HG03342 (cell line): ENCODE measurements around the gene GSS.

Experiments
- ATAC-seq: cut with Tn5 transposase; IDR thresholded peaks from one replicate; pipeline ENCODE4 v1.9.1; 2021; ENCODE audit warnings: mild to moderate bottlenecking, moderate library complexity; ENCODE audit not compliant: unreplicated experiment

Gene GSS

DNA sequence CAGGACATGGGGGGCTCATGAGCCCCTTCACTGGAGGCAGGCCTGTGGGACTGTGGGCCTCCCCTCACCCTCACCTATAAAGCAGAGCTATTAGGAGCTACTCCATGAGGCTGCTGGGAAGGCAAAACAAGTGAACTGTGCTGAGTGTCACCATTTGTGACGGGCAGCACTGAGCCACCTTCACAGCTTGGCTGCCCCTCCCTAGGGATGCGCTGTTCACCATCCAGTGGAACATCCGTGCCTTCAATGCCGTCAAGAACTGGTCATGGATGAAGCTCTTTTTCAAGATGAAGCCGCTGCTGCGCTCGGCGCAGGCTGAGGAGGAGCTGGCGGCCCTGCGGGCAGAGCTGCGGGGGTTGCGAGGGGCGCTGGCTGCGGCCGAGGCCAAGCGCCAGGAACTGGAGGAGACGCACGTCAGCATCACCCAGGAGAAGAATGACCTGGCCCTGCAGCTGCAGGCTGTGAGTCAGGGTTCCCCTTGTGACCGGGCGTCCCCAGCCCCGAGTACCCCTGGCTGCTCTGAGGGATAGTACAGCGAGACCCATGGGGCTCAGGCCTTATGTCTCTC is 38.4 kb upstream of the GSS start:
- ATAC-seq, result no peak

DNA sequence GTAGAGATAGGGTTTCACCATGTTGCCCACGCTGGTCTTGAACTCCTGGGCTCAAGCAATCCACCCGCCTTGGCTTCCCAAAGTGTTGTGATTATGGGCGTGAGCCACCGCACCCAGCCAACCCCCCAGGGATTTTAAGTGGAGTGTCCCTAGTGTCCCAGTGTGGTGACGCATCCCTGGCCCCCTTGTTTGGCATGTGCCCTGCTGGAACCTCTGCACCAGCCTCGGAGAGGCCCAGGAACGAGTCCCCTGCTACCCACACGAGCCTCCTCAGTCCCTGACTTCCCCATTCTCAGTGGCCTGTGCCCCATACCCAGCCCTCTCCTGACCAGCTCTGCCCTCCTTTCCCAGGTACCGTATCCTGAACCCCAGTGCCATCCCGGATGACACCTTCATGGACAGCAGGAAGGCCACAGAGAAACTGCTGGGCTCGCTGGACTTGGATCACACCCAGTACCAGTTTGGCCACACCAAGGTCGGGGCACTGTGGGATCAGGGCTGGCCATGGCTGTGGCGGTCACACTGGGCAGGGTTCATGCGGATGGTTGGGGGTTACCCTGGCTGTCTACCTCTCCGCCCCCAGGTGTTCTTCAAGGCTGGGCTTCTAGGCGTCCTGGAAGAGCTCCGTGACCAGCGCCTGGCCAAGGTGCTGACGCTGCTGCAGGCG is 37.3 kb upstream of the GSS start:
- no peak for ATAC-seq

DNA sequence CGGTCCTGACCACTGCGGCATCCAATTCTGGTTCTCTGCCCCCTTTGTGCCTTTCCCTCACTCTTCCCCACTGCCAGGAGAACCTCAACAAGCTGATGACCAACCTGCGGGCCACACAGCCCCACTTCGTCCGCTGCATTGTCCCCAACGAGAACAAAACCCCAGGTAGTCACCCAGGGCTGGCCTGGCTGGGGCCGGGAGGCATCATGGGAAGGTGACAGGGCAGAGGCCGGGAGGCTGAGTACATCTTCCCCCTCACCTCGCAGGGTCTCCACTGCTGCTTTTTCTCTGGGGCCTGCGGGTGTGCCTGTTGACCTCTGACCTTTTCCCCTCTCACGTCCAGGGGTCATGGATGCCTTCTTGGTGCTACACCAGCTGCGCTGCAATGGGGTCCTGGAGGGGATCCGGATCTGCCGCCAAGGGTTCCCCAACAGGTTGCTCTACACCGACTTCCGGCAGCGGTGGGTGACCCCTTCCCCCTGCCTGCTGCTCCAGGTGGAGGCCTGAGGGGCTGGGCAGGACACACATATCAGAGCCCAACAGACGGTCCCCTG is 35.1 kb upstream of the GSS start:
- no peak for ATAC-seq

DNA sequence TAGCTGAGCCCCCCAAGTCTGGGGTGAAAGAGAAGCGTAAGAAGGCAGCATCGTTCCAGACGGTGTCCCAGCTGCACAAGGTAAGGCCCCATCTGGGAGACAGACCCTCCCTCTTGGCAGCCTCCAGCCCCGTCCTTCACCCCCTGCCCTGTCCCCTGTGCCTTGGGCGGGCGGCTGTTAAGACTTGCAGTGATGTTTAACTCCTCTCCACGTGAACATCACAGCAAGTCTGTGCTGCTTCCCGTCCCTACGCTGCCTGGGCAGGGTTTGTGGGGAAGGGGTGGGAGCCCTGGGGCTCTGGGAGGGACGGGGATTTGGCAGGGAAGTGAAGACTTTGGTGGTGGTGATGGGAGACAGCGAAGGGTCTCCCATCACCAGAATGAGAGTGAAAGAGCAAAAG is 34.6 kb upstream of the GSS start:
- no peak for ATAC-seq

DNA sequence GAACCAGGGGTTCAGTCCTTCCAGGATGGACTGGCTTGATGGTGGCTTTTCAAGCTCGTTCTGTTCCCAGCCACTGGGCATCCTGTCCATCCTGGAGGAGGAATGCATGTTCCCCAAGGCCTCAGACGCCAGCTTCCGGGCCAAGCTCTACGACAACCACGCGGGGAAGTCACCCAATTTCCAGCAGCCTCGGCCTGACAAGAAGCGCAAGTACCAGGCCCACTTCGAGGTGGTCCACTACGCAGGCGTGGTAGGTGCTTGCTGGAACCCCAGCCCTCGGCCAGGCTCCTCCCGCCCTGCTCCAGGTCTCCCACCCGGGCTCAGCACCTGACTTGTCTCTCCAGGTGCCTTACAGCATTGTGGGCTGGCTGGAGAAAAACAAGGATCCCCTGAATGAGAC is 34.1 kb upstream of the GSS start:
- no peak for ATAC-seq

DNA sequence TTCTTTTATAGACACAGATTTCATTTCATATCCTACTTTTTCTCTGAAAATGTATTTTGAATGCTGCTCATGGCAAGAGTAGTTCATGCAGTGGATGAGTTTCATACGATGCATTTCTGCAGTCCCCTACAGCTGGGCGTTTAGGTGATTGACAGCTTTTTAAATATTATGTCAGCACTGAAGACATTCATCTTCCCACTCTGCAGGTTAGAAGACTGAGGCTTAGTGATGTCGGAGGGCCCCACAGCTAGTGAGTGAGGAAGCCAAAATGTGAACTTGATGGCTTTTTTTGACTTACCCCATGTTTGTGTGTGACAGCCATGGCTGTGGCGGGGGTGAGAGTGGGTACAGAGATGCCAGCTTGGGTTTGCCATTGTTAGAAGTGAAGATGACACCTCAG is 33.5 kb upstream of the GSS start:
- no peak for ATAC-seq

DNA sequence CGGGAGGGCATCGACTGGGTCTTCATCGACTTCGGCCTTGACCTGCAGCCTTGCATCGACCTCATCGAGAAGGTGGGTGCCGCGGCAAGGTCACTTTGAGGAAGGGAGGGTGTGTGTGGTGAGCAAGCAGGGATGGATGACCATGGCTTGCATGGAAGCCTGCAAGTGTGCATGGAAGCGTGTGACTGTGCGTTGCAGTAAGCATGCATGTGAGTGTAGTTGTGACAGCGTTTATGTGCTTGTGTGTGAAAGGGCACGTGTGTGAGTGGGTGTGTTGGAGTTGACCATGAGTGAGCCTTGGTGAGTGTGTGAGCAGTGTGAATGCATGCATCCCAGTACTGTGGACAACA is 32.6 kb upstream of the GSS start:
- ATAC-seq, result no peak

DNA sequence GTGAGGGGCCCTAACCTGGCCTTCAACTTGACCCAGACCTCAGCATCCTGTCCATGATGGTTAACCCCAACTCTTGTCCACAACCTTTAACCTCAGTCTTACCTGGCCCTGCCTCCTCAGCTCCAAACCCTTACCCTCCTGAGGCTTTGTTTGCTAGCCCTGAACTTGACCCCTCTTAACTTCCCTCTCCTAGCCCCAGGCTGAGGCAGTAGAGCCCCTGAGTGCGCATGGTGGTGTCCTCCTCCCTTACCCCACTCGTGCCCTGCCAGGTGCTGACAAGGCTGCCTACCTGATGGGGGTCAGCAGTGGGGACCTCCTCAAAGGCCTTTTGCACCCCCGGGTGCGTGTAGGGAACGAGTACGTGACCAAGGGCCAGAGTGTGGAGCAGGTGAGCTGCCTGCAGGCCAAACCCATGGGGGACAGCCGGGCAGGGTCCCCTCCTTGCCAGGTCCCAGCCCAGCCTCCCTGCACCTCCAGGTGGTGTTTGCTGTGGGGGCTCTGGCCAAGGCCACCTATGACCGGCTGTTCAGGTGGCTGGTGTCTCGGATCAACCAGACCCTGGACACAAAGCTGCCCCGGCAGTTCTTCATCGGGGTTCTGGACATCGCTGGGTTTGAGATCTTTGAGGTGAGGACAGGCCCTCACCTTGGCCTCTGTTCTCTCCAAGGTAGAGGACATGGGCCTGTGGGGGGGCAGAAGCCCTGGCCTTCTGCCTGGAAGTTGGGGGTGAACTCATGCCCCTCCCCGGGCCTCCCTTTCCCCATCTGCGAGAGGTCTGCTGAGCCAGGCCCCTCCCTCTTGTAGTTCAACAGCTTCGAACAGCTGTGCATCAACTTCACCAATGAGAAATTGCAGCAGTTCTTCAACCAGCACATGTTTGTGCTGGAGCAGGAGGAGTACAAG is 31.9 kb upstream of the GSS start:
- ATAC-seq, result no peak

DNA sequence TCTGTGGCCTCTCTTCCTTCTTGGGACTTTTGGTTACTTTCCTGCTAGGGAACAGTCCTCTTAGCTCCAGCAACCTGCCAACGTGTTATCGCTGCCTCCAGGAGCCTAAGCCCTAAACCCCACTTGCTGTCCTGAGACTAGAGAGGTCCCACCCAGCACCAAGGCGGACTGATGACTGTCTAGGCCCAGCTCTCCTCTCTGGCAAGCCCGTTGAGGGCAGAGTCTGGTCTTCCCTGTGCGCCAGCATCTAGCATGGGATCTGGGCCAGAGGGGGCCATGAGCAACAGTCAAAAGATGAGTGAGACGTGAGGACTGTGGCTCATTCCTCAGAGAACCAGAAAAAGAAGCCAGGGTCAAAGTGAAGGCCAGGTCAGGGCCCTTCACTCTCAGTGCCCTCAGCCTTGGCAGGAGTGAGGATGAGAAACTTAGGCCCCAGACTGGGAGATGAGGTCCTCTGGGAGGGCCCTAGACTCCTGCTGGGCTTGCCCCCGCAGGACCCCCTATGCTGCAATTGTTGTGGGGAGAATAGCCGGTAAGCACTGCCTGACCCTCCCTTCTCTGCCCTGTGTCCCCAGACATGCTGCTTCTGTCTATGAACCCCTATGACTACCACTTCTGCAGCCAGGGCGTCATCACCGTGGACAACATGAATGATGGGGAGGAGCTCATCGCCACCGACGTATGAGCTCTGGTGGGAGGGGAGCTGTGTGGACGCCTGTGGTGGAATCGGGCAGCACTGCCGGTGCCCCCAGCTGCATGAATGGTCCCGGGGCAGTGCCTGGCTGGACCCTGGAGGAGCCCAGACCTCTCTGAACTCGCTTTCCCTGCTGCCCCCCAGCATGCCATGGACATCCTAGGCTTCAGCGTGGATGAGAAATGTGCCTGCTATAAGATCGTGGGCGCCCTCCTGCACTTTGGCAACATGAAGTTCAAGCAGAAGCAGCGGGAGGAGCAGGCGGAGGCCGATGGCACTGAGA is 31.0 kb upstream of the GSS start:
- no peak for ATAC-seq

DNA sequence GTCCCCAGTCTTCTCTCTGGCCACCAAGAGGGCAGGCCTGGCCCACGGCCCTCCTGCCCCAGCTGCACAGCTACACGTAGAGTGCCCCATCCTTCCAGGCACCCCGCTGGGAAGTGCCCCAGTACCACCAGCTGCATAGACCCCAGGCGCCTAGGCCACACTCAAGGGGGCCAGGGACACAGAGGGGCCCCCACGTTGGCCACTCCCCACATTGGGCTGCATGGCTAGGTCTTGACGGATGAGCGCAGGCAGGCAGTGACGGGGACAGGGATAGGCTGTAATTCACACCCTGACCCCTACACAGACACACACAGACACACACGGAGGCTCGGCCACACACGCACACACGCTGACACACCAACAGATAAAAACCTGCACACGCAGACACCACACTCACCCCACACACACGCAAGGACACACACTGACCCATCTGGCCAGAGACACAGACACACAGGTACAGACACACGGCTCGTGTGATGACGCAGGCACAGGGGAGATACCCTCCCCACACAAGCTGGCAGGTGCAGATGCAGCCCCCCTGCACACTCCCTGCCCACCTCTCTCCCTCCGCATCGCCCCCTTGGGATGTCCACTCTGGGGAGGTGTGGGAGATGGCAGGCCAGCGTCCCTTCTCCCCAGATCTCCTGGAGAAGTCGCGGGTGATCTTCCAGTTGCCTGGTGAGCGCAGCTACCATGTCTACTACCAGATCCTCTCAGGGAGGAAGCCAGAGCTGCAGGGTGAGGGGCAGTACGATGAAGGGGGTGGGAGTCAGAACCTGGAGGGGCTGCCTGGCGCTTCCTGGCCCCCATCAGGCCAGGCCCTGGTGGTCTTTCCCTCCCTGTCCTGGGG is 30.1 kb upstream of the GSS start:
- no peak for ATAC-seq

DNA sequence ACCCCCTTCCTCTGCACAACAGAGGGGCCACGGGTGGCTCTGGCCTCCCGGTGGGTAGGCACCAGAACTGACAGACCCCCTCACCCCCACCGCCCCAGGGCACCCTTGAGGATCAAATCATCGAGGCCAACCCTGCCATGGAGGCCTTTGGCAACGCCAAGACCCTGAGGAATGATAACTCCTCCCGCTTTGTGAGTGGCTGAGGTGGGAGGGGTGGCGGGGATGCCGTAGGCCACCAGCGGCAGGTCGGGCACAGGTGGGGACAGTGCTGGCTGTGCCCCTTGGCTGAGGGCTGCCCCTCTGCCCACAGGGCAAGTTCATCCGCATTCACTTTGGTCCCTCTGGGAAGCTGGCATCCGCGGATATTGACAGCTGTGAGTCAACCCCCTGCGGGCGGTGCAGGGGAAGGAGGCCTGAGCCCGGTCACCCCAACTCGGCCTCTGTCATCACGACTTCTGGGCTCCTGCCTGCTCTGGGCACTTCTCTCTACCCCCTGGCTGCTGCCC is 29.2 kb upstream of the GSS start:
- no peak for ATAC-seq

DNA sequence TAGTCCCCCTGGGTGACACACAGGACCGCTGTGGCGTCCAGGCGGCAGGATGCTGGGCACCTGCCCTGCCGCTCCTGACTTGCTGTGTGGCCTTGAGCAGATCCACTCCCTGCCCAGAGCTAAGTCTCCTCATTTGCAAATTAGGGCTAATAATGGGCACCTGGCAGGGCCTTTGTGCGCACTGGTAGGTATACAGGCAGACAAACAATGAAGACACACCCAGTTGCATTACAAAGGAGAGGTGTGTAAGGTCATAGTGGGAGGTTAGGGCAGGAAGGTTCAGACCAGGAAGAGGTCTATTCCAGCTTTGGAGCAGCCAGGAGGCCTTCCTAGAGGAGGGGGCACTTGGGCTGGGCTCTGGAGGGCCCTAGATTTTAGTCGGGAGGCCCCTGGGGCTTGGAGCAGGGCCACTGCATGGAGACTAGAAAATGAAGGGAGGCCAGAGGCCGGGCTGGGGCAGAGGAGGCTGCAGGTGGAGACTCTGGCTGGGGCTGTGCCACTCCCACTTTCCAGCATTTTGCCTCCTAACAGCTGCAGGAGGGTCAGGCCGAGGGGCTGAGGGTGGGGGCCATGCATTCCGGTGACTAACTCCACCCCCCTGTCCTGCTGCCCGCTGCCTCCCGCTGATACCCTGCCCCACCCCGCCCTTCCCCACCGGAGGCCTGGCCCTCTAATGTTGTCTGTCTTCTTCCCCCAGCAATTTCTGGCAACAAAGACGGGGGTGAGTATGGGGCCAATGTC is 28.6 kb upstream of the GSS start:
- ATAC-seq, result no peak

DNA sequence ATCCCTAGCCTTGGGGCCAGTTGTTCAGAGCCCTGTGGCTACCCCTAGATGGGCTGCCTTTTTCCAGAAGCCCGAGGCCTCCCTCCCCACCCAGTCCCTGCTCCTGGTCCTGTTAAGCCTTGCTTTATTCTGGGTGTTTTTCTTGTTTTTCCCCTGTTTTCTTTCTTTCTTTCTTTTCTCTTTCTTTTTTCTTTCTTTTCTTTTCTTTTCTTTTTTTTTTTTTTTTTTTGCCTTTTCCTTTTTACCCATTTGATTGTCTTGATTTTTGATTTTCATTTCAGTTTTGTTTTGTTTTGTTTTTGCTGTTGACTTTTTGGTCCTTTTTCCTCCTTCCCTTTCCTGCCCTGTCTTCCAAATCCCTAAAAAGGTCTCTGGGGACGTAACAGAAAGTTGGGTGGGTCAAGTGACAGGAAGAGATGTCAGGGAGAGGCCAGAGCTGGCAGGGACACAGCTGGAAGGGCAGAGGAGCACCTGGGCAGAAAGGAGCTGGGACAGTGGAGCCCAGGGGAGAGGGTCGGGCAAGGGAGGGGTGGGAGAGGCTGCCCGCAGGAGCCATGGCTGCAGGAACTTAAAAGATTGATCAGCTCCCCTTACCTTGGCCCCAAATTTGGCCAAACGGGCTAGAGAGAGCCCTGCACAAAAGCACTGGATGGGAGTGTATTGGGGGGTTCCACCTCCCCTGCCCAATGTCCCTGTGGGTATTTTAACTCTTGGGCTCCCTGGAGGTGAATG is 27.6 kb upstream of the GSS start:
- no peak for ATAC-seq

DNA sequence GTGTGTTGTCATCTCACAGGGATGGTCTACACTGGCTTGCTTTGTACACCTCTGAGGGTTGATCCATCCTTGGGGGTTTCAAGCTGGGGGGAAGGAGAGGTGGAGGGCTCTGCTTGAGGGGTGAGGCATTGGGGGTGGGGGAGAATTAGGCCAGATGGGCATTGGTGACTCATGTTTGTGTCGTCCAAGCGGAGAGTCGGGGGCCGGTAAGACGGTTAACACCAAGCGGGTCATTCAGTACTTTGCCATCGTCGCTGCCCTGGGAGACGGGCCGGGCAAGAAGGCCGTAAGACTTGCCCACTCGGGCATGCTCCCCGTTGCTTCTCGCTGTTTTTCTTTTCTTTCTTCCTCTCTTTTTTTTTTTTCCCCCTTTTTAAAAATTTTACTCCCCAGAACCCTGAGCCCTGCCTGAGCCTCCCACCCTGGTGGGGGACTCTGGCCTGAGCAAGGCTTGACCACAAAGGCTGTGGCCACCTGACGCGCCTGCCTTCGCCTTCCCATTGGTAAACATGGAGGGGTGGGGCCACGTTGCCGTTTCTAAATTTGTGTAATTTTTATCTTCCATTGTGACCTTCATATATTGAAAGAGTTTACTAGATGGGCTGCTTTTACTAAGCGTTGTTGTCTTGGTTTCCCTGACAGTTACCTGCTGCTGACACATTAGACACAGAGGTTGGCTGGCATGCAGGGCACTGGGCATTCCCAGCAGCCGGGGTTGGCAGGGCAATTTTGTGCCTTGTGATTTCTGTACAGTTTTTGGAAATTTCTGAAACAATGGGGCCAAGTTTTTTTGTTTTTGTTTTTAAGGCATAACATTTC is 26.9 kb upstream of the GSS start:
- no peak for ATAC-seq

DNA sequence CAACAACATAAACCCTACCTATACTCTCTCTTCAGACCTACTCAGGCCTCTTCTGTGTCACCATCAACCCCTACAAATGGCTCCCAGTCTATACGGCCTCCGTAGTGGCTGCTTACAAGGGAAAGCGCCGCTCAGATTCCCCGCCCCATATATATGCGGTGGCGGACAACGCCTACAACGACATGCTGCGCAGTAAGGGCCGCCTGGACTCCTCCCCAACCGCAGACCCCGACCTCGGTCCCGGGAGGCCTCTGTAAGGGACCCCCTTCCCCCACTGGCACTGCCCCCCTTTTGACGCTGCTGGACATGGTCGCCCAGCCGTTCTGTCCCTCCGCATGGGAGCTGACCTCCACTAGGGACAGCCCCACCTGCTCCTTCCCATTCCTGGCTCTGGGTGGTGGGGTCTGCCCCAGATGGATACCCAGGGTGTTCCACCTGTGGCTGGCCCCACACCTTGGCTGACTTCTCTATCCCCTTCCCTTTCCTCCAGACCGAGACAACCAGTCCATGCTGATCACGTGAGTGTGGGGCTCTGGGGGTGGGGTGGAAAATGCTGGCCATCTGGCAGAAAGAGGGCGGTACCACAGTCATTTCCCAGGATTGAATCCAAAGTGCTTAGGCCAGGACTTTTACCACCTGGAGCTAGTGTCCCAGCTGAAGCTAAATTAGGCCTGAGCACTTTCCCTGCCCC is 25.1 kb upstream of the GSS start:
- no peak for ATAC-seq

DNA sequence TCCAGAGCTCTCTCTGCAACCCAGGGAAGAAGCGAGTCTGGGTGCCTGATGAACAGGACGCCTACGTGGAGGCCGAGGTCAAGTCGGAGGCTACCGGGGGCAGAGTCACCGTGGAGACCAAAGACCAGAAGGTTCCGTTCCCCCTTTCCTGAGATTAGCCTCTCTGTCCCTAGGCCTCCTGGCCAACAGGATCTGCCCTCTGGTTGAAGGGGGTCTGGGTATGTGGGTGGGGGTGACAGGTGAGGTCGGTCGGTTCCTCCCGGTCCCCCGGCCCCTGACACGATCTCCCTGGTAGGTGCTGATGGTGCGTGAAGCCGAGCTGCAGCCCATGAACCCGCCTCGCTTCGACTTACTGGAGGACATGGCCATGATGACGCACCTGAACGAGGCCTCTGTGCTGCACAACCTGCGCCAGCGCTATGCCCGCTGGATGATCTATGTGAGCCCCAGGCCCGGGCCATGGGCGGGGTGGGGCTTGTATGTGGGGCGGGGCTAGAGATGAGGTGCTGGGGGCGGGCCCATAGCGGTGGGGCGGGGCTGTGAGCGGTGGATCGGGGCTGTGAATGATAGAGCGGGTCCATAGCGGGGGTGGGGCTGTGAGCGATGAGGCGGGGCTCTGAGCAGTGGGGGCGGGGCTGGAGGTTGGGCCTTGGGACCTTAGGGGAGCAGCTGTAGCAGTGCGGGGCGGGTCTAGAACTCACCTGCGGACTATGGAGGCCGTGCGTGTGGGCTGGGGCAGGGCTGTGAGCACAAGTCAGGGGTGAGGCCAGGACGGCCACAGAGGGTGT is 24.0 kb upstream of the GSS start:
- no peak for ATAC-seq
